Fibroblast of the aortic adventitia (primary cell): Measurements from ENCODE around the gene SLC8A3. TPM values are rescaled to one million over a fixed set of nuclear protein-coding genes. Genes with fewer than 3 reads are reported as not detected.

Experiments
- DNase-seq: peaks from one replicate; pipeline ENCODE4 v3.0.0-alpha.2; 2010; ENCODE audit warnings: low read depth
- H3K4me3 ChIP-seq: 2 replicates; pipeline ENCODE4 v1.5.1; 2011; ENCODE audit warnings: low read depth, mild to moderate bottlenecking, control low read depth, low read length, moderate library complexity
- CTCF ChIP-seq: IDR thresholded peaks from 2 replicates; pipeline ENCODE4 v1.5.1; 2011; ENCODE audit warnings: mild to moderate bottlenecking, low read length, control low read depth, inconsistent platforms; ENCODE audit not compliant: insufficient read depth
- total RNA-seq: library from RNA; depleted of rRNA; stranded (reverse); fragments of >200 nt; gene quantifications from 2 replicates; pipeline ENCODE4 v1.2.3, GENCODE V29; 2012; ENCODE audit warnings: low replicate concordance

The SLC8A3 gene
- total RNA-seq, 1 donor, result not detected

- DNase-seq, result no peak
- no peak overlapping the region for H3K4me3 ChIP-seq
- TF ChIP-seq CTCF, result no peak
Observed at GRCh38 chr14:70212752-70213151, 24.0 kb upstream of the SLC8A3 start.

GRCh38 chr14:70208380-70208779, 19.6 kb upstream of the SLC8A3 start:
- DNase-seq, result no peak
- H3K4me3 ChIP-seq, result no peak overlapping the region

DNA sequence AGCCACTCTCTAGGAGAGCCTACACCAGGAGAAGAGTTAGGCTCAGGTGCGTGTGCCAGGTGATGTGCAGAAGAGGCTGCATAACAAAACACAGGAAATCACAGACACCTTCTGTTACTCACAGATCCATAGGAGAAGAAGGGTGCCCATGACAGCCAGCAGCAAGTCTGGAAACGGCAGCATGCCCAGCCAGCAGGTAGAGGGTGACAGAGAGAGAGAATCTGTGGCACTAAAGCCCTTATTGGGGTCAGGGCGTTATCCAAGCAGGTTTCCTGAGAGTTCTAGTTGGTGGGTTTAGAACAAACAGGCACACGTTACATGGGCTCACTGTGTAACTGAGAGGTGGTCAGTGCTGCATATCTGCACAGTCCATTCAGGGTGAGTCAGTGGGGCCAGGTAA, 14.9 kb upstream of the SLC8A3 start:
- no peak overlapping the region for H3K4me3 ChIP-seq
- TF ChIP-seq CTCF, result no peak
- DNase-seq, result no peak

More at GRCh38 chr14:70208380-70208779, 19.6 kb upstream of the SLC8A3 start:
- TF ChIP-seq CTCF, result no peak

GRCh38 chr14:70201994-70202393, 13.2 kb upstream of the SLC8A3 start:
- TF ChIP-seq CTCF, result no peak
- no peak overlapping the region for H3K4me3 ChIP-seq
- no peak for DNase-seq

DNA sequence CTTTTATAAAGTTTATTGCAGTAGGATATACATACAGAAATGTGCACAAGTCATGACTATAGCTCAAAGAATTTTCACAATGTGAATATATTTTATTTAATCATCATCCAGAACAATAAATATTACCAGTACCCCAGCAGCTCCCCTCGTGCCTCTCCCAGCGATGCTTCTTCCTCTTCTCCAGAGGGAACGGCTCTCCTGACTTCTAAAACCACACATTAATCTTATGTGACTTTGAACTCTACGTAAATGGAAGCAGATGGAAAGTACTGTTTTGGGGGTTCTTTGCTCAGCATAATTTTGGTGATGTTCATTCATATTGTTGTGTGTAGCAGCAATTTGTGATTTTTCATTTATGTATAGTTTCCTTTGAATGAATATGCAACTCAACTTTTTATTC, 4.6 kb upstream of the SLC8A3 start:
- no peak overlapping the region for H3K4me3 ChIP-seq
- DNase-seq, result no peak
- no peak for TF ChIP-seq CTCF

GRCh38 chr14:70192915-70193314, 4.2 kb upstream of the SLC8A3 start:
- no peak for TF ChIP-seq CTCF
- H3K4me3 ChIP-seq, result no peak overlapping the region
- DNase-seq, result no peak

DNA sequence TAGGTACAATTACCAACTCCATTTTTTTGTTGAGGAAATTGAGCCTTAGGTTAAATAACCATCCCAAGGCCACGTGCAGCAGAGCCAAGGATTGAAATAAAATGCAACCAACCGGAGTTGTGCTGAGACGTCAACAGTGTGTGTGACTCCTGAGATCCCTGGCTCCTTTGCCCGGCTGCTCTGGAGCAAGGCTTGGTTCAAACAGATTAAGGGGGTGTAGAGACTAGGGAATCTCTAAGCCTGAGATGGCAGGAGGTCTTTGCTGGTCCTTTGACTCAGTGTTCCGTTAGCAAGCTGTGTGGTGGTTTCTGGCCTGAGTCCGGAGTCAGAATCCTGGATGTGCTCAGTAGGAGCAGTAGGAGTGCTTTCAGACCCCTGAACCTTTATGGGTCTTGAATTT, 1.4 kb upstream of the SLC8A3 start:
- TF ChIP-seq CTCF, result no peak
- no peak for DNase-seq
- no peak overlapping the region for H3K4me3 ChIP-seq
